HL-60/S4 (cell line): Measurements from ENCODE around the gene ICOSLG.
"Not testable (repeated sequence)": the region's sequence is repeated elsewhere in the genome, so short reads cannot be mapped to it uniquely, and the experiment has no call there.

Source experiments
- in situ Hi-C: fragments of 300-500 bp; cut with MboI; formaldehyde crosslinking; loops from 2 replicates; pipeline ENCODE4 v1.14.3; 2022; ENCODE audit warnings: low sequenced_read_pairs

ICOSLG gene

DNA sequence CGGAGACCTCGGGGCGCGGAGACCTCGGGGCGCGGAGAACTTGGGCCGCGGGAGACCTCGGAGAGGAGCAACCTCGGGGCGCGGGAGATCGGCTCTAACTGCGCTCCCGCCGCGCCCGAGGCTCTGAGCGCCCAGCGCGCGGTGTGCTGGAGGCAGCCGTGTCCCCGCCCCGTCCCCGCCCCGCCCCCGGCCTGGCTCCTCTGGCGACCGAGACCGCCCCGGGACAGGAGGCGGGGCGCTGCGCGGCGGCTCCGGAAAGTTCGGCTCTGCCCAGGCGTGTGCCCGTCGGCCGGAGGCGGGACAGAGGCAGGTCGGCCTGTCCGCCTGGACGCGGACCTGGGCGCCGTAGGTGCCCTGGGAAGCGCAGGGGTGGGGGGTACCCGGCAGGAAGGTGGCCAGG, at the start of gene ICOSLG:
ICOSLG (minus strand) TSS at position 102 of the 400 bp plus-strand sequence. CDS start 126 bp downstream, outside the sequence.
- in situ Hi-C loops, result not testable (repeated sequence)

DNA sequence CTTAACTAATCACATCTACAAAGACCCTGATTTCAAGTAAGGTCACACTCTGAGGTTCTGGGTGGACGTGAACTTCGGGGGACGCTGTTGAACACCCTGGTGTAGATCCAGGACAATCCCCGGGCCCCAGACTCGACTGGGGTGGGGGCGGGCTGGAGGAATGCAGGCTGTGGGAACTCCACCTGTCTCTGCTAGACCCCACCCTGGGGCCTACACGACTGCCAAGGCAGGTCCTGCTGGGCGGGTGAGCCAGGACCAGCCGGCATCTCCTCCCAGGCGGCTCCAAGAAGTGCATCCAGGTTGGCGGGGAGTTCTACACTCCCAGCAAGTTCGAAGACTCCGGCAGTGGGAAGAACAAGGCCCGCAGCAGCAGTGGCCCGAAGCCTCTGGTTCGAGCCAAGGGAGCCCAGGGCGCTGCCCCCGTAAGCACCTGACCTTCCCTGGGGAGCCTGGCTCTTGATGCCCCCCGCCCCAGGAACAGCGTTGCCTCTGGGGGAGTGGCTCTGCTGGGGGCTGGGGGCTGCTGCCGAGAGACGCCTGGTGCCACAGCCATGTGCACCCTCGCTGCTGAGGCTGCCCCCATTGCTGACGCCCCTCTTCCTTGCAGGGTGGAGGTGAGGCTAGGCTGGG, 48.8 kb upstream of the ICOSLG start:
- in situ Hi-C loops, result no loop called here

GRCh38 chr21:44288251-44289110, 47.7 kb upstream of the ICOSLG start:
- in situ Hi-C loops, result no loop called here

DNA sequence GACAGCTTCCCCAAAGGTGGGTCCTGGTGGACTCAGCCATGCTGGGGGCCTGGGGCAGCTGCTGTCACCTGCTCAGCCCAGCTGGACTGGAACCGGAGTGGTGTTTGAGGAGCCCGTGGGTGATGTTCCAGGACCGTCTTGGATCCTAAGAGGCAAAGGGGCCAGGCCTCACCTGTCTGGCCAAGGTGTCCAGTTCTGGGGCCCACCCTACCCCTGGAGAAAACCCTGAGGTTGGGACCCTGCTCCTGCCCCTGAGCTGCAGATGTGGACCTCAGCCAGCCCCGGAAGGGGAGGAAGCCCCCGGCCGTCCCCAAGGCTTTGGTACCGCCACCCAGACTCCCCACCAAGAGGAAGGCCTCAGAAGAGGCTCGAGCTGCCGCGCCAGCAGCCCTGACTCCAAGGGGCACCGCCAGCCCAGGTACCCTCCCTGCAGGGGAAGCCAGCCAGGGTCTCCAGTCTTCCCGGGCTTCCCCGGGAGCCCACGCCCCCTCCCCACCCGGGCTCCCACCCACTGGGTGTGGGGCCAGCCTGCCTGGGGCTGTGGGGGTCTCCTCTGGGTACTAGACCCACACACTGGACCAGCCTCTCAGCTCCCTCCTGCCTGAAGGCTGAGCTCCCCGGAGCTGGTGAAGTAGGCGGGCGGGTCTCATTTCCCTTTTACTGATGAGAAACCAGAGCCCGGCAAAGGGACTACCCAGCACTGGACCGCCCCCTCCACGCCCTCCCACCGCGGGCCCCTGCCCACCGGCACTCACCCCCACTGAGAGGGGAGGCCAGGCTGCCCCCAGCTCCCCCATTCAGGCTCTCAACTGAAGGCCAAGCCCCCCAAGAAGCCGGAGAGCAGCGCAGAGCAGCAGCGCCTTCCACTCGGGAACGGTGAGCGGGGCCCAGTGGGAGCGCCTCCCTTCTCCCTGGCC, 46.2 kb upstream of the ICOSLG start:
- in situ Hi-C loops, result no loop called here

DNA sequence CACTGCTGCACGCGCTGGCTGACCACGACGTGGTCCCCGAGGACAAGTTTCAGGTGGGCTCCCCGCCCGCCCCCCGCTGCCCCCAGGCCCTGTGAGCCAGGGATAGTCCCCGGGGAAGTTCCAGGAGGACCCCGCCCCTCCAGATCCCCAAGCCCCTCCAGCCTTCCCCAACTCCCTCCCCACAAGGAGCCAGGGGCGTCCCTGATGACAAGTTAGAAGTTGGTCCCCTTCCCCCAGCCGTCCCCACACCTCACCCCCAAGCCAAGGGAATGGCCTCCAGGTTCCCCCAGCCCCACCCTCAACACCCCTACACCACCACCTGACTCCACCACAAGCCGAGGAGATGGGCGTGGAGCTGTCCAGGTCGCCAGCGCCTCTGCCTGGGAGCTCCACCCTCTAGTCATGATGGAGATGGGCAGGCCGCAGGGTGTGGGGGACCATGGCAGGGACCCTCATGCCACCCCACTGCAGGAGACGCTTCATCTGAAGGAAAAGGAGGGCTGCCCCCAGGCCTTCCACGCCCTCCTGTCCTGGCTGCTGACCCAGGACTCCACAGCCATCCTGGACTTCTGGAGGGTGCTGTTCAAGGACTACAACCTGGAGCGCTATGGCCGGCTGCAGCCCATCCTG, 45.5 kb upstream of the ICOSLG start:
- in situ Hi-C loops, result no loop called here

DNA sequence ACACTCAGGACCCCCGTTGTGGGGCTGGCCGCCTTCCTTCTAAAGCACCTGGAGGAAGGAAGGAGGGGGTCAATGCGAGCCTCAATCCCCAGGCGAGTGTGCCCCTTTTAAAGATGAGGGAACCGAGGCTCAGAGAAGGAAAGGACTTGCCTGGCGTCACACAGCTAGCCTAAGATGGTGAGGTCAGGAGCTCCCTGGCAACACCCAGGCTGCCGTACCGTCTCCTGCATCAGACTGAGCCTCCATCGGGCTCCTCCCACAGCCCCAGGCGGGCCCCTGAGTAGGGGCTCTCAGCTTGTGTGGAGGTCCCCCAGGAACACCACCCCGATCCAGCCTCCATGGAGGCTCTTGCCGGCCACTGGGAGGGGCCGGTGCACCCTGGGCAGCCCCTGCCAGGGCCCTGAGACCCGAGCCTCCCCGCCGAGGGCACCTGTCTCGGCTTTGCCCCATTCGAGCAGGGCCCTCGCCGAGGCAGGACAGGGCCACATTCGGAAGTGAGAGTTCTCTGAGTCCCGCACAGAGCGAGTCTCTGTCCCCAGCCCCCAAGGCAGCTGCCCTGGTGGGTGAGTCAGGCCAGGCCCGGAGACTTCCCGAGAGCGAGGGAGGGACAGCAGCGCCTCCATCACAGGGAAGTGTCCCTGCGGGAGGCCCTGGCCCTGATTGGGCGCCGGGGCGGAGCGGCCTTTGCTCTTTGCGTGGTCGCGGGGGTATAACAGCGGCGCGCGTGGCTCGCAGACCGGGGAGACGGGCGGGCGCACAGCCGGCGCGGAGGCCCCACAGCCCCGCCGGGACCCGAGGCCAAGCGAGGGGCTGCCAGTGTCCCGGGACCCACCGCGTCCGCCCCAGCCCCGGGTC, 44.6 kb upstream of the ICOSLG start, which contains the start of gene AIRE:
AIRE (plus strand) TSS at position 739 of the 855 bp plus-strand sequence. CDS start 131 bp downstream, outside the sequence.
- in situ Hi-C loops, result no loop called here

GRCh38 chr21:44283948-44284347, 43.2 kb upstream of the ICOSLG start:
- in situ Hi-C loops, result no loop called here

DNA sequence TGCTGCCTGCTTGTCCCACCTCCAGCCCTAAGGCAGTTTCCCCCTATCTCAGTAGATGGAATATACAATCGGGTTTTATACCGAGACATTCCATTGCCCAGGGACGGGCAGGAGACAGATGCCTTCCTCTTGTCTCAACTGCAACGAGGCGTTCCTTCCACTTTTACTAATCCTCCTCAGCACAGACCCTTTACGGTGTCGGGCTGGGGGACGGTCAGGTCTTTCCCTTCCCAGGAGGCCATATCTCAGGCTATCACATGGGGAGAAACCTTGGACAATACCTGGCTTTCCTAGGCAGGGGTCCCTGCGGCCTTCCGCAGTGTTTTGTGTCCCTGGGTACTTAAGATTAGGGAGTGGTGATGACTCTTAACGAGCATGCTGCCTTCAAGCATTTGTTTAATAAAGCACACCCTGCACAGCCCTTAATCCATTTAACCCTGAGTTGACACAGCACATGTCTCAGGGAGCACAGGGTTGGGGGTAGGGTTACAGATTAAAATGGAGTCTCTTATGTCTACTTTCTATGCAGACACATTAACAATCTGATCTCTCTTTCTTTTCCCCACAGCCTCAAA, 42.6 kb upstream of the ICOSLG start:
- in situ Hi-C loops, result not testable (repeated sequence)

- in situ Hi-C loops, result no loop called here
Observed at GRCh38 chr21:44282370-44282769, 41.6 kb upstream of the ICOSLG start.

- in situ Hi-C loops, result no loop called here
Observed at GRCh38 chr21:44281801-44282200, 41.1 kb upstream of the ICOSLG start.

- in situ Hi-C loops, result no loop called here
Observed at GRCh38 chr21:44279354-44280260, 38.9 kb upstream of the ICOSLG start.

GRCh38 chr21:44275041-44275440, 34.3 kb upstream of the ICOSLG start:
- in situ Hi-C loops, result no loop called here

GRCh38 chr21:44273046-44273445, 32.3 kb upstream of the ICOSLG start:
- in situ Hi-C loops, result no loop called here

DNA sequence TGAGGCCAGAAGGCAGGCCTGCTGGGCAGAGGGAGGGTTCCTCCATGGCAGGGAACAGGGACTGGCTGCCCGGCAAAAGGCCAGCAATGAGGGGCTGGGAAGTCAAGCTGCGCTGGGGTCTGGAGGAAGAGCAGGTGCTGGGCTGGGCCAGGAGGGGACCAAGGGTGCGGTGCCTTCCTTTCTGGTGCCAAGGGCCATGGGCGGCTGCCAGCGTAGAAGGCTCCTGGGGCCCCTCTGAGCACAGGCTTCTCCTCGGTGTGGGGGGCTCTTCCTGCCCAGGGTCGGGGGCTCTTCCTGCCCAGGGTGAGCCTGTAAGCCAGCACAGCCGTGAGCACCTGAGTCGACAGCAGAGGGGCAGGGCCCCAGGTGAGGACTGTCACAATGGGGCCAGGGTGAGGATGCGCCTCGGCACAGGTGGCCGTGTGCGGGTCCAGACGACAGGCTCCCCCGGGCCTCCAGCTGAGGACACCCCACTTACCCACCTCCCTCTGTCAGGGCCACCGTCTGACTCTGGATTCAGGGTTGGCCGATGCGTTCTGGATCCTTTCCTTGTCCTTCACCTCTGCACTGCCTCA, 31.6 kb upstream of the ICOSLG start:
- in situ Hi-C loops, result no loop called here

- in situ Hi-C loops, result no loop called here
Observed at GRCh38 chr21:44271558-44272283, 31.0 kb upstream of the ICOSLG start.

- in situ Hi-C loops, result no loop called here
Observed at GRCh38 chr21:44269090-44269489, 28.3 kb upstream of the ICOSLG start.

GRCh38 chr21:44267655-44268142, 27.0 kb upstream of the ICOSLG start:
- in situ Hi-C loops, result no loop called here
